NCI-H524 treated with DMSO at 0.1 percent for 48 hours (cell line): ENCODE results near the gene PTPRU.

Source experiments
- DNase-seq: peaks from one replicate; lab custom pipeline; 2025; lab: John Stamatoyannopoulos, UW

PTPRU gene

DNA sequence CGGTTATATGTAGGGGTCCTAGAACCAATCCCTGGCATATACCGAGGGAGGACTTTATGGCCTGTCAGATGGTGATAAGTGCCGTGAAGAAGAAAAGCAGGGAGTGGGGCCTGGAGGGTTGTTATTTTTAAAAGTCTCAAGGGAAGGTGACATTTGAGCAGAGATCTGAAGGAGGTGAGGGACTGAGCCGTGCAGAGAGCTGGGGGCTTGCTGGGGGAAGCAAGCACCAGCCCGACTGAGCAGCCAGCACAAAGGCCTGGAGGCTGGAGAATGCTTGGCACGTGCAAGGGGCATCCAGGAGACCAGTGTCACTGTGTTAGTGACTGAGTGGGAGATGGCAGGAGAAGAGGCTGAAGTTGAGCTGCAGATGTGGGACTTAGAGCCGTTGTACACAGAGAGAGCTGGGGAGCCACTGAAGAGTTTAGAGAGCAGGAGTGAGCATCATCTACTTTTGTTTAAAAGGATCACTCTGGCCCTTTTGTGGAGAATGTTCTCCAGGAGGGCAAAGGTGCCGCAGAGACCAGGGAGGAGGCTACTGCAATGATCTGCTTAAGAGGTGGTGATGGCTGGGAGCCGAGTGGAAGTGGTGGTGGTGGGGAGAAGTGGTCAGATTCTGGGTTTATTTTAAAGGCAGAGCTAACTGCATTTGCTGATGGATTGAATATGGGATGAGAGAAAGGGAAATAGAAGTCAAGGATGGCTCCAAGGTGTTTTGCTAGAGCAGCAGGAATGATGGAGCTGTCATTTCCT lies 31.2 kb downstream of the PTPRU start:
- DNase-seq, result no peak

DNA sequence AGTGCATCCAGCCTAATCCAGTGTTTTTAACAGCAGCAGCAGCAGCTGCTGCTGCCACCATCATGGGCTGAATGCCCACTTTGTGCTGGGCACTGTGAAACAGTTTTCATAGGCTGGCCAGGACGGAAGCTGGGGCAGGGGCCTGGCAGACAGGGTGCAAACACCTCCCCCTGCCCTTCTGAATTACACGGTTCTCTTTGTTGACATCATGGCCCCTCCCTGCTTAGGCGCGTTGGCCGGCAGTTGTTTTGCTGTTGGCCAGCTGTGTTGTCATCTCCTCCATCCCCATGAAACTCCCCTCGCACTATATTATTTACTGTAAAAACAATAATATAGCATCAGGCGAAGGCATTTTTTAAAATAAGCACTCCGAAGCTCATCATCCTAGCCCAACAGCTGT lies 33.1 kb downstream of the PTPRU start:
- DNase-seq, result no peak

DNA sequence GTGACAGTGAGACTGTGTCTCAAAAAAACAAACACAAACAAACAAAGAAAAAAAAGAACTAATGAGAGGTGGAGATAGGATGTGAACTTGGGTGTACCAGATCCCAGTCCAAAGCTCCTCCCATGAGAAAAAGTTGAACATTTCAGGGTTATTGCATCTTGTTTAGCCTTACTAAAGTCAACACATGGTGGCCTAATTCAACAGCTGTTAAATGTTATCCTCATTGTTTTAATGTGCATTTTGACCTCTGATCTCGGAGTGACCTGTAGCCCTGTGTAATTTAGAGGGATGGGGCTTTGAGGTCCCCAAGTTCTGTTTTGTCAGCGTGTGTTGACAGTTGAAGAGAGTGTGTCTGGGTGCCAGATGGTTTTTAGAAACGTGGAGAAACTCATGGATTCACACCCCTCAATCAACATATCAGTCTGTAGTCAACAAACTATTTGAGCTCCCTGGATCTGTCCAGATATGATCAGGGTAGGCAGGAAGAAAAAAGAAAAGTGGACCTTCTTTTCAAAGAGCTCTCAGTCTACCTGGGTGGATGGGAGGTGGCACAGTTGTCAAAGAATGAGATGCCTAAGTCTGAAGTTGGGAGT lies 34.7 kb downstream of the PTPRU start:
- DNase-seq, result no peak

DNA sequence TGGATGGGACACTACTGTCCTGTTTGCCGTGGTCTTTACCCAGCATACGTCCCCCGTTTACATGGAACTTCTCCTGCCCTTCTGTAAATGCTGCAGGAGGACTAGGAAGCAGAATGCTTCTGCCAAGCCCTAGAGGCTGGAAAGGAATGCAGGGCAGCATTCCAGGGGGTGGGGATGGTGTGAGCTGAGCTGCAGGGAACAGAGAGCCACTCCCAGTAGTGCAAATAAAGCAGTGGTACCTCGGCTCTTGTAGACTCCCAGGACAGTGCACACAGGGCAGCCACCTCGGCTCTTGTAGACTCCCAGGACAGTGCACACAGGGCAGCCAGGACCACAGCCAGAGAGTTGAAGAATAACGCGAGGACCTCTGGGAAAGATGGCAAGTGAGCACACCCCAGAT lies 35.4 kb downstream of the PTPRU start:
- DNase-seq, result no peak

DNA sequence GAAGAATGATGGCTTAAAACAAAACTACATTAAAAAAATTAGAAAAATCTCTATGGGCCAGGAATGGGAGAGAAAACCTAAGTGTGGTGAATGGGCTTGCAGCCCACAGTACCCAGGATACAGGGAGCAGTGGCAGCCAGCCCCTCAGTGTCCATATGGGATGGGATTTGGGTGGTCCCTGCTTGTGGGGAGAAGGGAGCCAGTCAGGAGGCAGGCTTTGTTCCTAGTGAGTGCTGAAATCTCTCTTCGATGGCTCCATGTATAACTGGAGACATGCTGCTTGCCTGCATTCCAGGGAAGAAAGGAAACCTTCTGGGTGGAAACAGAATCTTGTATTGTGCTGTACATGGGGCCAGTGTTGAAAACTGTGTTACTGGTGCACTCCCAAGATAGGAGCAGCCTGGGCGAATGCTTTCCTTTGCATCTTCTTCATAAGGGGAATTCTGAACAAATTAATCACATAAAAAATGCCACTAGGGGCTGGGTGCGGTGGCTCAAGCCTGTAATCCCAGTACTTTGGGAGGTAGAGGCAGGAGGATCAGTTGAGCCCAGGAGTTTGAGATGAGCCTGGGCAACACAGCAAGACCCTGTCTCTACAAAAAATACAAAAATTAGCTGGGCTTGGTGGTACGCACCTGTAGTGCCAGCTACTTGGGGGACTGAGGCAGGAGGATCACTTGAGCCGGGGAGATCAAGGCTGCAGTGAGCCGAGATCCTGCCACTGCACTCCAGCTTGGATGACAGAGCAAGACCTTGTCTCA lies 36.0 kb downstream of the PTPRU start:
- DNase-seq, result no peak

DNA sequence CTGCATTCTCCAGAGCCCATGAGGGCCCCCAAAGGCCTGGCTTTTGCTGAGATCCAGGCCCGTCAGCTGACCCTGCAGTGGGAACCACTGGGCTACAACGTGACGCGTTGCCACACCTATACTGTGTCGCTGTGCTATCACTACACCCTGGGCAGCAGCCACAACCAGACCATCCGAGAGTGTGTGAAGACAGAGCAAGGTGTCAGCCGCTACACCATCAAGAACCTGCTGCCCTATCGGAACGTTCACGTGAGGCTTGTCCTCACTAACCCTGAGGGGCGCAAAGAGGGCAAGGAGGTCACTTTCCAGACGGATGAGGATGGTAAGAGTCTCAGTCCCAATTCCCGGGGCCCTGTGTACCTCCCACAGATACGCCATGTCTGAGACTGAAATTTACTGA lies 39.1 kb downstream of the PTPRU start:
- no peak for DNase-seq

DNA sequence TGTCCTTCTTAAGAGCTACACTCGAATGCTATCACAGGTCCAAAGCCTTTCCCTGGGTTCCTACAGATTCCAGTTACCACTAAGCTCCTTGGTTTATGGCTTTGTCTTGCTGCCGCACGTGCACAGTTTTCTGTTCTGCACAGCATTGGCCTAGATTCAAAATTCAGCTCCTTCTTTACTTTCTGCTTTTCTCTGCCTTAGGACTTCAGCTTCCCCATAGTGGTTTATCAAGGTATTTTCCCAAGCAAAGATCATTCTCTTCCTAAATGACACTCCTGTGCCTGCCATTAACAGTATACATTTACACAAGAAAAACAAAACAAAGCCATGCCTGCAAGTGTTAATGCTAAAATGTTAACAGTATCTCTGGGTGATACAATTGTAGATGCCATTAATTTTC lies 41.8 kb downstream of the PTPRU start:
- no peak for DNase-seq

DNA sequence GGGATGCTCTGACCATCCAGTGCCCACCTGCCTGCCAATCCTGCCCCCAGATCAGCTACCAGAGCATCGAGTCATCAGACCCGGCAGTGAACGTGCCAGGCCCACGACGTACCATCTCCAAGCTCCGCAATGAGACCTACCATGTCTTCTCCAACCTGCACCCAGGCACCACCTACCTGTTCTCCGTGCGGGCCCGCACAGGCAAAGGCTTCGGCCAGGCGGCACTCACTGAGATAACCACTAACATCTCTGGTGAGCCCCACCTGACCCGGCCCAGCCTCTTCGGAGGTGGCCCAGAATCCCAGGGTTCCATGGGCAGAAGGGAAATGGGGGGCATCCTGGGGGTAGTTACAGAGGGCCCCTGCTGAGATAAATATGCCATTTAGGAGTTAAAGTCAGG lies 43.1 kb downstream of the PTPRU start:
- no peak for DNase-seq

DNA sequence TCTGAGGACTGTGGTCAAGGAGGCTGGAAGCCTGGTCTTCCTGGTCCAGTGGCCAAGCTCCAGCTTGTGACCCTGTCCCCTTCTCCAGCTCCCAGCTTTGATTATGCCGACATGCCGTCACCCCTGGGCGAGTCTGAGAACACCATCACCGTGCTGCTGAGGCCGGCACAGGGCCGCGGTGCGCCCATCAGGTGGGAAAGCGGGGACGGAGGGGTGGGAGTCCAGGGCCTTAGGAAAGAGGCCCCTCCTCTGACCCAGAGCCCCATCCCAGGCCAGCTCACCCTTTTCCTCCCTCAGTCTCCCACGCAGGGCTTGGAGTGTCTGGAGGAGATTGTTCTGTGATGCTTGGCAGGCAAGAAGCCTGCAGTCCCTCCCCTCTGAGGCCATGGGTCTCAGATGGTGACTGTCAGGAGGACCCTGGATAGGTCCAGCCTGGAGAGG lies 43.6 kb downstream of the PTPRU start:
- DNase-seq, result no peak

DNA sequence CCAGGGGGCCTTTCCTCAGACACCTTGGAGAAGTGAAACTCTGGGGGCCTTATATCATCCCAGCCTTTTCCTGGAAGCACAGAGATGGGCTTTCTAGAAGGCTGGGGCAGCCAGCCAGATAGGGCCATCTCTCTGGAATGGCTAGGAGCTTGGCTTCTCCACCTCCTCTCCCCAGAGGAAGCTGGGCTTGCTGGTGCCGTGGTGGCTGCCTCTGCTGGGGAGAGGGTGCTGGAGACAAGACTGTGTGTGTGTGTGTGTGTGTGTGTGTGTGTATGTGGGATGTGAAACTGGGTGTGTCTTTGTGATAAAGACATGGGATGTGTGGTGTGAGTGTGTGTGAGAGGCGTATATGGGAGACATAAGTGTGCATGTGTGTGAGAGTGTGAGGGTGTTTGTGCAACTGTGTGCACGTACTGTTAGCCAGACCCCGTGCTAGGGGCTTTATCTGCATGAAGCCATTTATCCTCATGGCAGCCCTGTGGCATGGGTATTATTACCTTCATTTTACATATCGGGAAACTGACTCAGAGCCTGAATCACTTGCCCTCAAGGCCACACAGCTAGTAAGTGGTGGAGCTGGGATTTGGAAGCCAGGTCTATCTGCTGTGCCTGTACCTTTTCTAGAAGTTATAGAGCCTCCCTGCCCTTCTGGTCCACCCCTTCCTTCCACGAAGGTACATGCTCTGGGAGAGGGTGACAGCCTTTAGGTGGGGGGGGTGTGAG lies 44.2 kb downstream of the PTPRU start:
- DNase-seq, result no peak

DNA sequence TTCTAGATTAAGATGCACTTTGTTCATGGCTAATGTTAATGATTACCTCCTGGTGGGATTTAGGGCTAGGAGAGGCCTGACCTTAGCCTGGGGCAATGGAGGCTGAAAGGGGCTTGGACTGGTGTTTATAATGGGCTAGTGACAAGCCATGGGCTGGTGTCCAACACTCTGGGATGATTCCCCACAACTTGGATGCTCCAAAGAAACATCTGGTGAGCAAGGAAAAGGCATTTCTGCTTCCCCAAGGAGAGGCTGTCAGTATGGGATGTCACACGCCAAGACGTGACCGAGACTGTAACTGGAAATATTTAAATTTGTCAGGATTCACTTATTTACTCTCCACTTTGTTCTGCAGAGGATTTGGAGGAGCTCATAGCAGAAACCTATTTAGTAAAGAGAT lies 45.2 kb downstream of the PTPRU start:
- DNase-seq, result no peak

DNA sequence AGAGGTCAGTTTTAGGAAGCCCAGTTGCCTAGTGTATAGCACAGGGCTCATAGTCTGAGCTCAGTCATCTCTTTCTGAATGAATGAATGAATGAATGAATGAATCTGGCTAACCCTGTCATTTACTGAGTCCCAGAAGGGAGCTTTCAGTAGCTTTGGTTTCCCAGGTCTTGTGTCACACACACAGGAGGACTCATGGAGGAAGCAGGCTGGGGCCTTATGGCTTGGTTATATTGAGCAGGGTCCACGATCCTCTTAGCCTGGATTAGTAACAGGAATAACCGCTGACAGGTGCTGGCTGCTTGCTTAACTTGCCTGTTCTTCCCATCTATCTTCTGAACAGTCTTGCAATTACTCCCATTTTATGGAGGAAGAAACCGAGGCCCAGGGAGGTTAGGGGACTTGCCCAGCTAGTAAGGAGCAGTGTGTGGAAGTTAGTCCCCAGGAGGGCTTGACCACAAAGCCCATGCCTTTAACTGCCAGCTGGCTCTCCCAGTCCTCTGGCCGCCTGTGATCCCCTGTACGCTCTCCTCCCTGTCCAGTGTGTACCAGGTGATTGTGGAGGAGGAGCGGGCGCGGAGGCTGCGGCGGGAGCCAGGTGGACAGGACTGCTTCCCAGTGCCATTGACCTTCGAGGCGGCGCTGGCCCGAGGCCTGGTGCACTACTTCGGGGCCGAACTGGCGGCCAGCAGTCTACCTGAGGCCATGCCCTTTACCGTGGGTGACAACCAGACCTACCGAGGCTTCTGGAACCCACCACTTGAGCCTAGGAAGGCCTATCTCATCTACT lies 46.0 kb downstream of the PTPRU start:
- DNase-seq, result no peak

DNA sequence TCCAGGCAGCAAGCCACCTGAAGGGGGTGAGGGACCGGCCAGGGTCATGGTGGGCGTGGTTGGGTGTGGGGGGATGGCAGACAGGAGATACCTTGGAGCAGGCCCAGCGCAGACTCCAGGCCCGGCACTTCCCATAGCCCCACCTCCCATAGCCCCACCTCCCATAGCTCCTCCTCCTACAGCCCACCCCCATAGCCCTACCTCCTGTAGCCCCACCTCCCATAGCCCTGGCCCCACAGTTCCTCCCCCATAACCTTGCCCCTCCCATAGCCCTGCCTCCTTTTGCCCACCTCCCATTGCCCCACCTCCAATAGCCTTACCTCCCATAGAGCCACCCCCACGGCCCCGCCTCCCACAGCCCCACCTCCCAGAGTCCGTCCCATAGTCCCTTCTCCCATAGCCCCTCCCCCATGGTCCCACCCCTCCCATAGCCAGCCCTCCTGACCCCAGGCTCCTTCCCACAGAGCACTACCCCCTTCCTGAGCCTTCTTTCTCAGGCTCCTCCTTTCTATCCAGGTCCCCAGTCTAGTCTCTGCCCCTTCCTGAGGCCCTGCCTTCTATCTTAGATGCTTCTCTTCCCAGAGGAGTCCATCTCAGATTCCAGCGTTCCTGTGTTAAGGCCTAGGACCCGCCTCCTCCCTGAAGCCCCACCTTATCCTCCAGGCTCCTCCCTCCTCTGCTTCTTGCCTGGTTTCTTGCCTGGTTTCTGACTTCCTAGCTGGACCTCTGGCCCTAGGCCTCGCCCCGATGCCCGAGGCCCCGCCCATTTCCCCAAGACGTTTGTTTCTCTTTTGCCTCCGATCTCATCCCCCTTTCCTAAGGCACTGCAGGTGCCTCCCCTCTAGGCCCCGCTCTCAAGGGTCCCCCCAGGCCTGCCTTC lies 46.8 kb downstream of the PTPRU start:
- no peak for DNase-seq

DNA sequence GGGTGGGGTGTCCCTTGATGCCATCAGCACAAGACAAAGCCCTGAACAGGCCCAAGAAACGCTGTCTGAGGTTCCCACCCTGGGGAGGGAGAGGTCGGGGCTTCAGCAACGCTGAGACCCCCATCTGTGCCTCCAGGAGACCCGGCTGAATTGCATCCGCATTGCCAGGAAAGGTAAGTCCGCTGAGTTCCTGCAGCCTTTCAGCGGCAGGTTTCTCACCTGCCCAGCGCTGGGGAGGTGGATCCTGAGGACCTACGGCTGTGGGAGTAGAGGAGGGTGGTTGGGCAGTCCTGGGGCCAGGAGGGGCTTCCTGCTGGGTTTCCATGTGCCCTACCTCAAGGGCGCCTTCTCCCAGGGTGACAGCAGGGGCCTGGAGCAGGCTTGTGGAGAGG lies 47.5 kb downstream of the PTPRU start:
- no peak for DNase-seq

DNA sequence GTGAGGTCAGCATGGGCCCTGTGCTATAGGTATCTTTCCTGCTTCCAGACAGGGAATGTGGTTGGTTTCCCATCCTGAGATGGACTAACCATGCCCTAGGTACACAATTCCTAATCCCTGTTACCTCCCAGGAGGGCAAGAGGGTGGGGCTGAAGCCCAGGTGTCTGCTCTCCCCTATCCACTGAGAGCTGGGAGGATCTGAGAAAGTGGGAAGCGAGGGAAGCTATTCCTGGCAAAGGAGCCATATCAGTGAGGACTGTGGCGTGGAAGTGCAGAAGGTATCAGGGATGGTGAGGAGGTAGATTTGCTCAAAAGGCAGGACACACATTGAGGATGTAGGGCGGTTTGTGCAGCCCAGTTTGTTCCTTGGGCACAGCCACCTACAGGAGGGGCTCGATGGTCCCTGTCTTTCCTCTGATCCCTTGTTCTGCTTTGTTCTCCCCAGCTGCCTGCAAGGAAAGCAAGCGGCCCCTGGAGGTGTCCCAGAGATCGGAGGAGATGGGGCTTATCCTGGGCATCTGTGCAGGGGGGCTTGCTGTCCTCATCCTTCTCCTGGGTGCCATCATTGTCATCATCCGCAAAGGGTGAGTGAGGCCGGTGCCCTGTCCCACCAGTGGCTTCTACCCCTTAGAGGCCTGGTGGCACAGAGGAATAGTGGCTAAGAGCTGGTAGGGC lies 48.1 kb downstream of the PTPRU start:
- no peak for DNase-seq

DNA sequence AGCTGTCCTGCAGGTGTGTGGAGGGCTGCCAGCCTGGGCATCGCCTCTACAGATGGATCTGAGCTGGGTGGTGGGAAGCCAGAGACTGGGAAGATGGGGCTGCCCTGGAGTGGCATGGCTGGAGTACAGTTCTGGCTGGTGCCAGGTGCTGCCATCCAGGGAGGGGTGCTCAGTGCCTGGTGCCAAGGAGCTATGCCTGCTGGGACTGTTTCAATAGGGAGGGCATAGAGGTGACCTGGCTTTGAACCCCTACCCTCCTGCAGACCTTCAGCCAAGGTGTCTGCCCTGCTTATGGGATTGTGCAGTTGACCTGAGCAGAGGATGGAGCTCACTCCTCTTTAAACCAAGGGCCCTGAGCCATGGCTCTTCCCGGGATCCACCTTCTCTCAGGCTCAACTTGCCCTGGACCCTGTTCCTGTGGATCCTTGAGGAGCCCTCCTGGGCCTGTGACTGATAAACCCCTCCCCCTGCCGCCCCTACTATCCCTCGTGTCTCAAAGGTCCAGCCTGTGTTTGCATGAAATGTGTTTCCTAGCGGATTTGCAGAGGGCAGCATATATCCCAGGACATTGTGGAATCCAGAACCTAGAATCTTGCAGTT lies 48.7 kb downstream of the PTPRU start:
- no peak for DNase-seq

DNA sequence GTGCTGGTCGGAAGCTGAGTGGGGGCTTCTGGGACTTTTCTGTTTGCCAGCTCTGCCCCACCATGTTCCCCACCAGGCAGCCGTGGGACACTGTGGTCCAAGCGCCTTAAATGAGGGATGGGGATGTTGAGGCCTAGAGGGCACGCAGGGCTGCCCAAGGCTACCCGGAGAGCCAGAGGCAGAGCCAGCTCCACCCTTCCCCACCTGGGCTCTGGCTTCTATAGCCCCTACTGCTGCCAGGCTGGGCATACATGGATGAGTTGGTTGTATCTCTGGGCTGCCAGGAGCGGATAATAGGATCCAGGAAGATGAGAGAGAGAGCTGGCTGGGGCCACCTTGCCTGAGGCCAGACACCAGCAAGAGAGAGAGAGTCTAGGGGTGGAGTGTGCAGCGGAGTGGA lies 49.4 kb downstream of the PTPRU start:
- no peak for DNase-seq

DNA sequence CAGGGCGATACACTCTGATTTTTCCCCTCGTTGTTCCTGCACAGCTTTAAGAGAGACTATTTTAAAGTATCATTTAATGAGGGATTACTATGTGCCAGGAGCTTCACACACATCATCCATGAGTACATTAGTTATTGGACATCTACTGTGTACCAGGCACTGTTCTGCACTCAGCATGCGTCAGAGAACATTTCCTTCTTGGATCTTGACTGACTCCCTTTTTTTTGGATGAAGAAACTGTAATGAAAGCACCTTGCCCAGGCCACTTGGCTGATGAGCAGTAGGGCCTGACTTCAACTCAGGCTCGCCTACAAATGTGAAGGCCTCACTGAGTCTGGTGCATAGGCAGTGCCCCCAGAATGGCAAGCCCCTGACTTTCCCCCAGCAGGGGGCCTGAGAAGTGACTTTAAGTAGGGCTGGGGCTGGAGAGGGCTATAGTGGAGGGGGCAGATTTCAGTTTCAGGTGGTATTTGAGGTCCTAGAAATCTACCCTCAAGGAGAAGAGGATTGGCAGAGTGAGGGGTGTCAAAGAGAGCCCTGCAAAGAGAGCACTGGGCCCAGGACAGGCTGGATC lies 50.0 kb downstream of the PTPRU start:
- DNase-seq, result no peak

DNA sequence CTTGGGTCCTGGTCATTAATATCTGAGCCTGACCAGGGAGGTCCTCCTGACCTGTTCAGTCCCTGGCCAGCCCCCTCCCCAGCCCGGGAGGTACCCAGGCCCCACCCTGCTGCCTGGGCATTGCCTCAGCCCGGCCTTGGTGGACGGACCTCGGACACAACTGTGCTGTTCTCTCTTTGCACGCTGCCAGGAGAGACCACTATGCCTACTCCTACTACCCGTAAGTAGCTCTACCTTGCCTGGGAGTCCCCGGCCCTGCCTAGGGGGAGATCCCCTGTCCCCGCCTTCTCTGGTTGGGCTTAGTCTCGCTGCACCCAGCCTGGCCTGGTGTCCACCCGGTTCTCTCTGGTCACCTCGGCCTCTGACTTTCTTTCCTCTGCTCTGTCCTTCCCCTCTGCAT lies 53.2 kb downstream of the PTPRU start:
- no peak for DNase-seq
